DMS153 treated with DMSO at 0.1 percent for 48 hours (cell line): ENCODE measurements around the gene MSRB2.

Source experiments
- DNase-seq: peaks from one replicate; lab custom pipeline; 2025; ENCODE audit not compliant: unreplicated experiment; lab: John Stamatoyannopoulos, UW

The MSRB2 gene

DNA sequence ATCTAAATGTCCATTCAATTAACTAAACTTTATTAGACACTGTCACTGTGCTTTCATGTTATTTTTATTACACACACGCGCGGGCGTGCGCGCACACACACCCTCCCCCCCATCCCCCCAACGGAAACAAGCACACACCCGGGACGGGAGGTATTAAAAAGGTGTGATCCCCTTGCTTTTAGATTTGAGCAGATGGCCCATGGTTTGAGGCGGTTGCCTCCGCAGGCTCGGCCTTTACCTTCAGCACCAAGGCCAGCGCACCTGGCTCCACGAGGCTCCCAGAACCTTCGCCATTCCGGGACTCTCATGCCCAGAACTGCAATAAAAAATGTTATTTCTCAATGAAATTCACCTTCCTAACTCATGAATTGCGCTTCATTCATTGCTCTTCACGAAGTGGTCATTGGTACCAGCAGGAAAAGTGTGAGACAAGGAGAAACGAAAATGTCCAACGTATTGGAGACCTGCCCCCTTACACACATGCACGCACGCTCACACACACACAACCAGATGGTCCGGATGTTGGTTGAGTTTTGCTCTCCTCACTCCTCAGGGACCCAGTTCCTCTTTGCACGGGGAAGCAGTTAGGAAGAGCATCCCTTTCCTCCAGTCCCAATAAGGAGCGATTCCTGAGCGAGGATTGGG lies 76.0 kb downstream of the MSRB2 start:
- no peak for DNase-seq
